Measurements from ENCODE around the gene CFAP65. TPM values are rescaled to one million over a fixed set of nuclear protein-coding genes. Genes with fewer than 3 reads are reported as not detected.

The CFAP65 gene
- total RNA-seq, 2 donors from 2014 or later: 4.4 TPM; not detected in 1

DNA sequence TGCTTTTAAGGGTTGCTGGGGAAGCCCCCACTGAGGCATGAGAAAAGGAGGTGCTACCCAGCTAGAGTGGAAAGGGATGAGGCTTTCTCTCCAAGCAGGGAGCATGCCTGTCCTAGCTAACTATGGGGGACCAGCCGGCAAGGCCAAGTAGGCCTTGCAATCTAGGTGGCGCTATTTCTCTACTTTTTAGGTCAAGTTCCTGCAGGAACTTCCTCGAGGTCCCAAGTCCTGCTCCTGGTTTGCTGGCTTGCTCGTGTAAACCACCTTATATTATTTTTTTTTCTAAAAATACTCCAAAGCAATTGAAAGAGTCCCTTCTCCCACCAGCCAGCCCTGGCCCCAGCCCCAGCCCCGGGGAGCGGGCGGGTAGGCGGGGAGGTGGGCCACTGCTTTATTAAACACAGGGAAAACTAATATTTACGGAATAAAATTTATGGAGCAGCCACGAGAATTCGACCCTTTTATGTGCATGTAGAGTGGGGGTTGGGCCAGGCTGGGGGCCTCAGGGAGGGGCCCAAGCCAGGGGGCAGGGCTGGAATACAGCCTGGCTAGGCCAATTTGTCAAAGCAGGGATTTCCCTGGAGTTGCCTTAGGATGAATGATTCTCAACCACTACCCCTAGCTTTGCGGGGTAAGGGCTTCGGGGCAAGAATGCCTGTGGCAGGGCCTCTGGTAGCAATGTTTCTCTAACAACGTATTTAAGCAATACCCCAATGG lies 32.3 kb upstream of the CFAP65 start:
- TF ChIP-seq, protein P1, sequence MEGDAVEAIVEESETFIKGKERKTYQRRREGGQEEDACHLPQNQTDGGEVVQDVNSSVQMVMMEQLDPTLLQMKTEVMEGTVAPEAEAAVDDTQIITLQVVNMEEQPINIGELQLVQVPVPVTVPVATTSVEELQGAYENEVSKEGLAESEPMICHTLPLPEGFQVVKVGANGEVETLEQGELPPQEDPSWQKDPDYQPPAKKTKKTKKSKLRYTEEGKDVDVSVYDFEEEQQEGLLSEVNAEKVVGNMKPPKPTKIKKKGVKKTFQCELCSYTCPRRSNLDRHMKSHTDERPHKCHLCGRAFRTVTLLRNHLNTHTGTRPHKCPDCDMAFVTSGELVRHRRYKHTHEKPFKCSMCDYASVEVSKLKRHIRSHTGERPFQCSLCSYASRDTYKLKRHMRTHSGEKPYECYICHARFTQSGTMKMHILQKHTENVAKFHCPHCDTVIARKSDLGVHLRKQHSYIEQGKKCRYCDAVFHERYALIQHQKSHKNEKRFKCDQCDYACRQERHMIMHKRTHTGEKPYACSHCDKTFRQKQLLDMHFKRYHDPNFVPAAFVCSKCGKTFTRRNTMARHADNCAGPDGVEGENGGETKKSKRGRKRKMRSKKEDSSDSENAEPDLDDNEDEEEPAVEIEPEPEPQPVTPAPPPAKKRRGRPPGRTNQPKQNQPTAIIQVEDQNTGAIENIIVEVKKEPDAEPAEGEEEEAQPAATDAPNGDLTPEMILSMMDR (IDR thresholded peaks at IDR 0.05): peak; percentile 41 to 62 (median 50)
- TF ChIP-seq POLR2AphosphoS5 (IDR thresholded peaks at IDR 0.05) (no peak), POLR2A (IDR thresholded peaks at IDR 0.05) (no peak)
- WGBS: 39% methylated on average over 14 of the region's 14 CpGs
- no peak overlapping the region for H3K27ac ChIP-seq
- H3K36me3 ChIP-seq: no peaks in the 10 kb centered on the region
- peaks cover 2% of the 10 kb centered on the region for H3K4me1 ChIP-seq (replicated peaks)
- intact Hi-C loops (cut with DNase I): no loop called here
- peak; percentile 60 for DNase-seq (ENCODE audit: low spot score)
- H3K27me3 ChIP-seq (replicated peaks; ENCODE audit: insufficient read depth): no peaks in the 10 kb centered on the region
- H3K4me3 ChIP-seq: no peak overlapping the region
- no peaks in the 10 kb centered on the region for H3K9me3 ChIP-seq

DNA sequence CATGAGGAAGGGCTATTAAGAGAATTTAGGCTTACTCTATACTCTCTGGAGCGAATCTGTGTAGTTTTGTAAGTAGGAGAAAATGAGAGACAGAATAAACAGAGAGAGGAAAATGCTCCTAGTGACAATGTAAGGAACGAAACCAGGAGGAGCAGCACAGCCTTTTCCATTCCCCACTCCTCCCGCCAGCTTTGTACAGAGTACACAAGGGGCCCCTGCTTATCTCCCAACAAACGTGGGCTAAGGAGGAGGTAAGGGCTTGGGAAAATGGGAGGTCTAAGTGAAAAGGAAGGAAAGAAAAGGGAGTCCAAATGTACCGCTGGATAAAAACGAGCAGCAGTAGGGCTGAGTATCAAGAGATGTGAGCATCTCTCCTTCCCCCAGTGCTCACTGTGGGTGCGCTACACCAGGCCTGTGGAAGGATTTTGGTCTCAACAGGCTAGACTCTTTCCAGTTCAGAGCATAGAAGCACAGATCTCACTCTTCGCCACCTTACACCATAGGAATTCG lies 31.5 kb upstream of the CFAP65 start:
- Histone ChIP-seq H3K9me3 (no peaks in the 10 kb centered on the region), H3K36me3 (no peaks in the 10 kb centered on the region), H3K4me3 (no peak overlapping the region), H3K27ac (no peak overlapping the region), H3K27me3 (replicated peaks; ENCODE audit: insufficient read depth) (no peaks in the 10 kb centered on the region), H3K4me1 (replicated peaks) (peaks cover 2% of the 10 kb centered on the region)
- intact Hi-C loops (cut with DNase I): no loop called here
- no peak for DNase-seq (ENCODE audit: low spot score)
- 90% methylated on average over 9 of the region's 9 CpGs for WGBS
- TF ChIP-seq POLR2A (IDR thresholded peaks at IDR 0.05) (no peak), POLR2AphosphoS5 (IDR thresholded peaks at IDR 0.05) (no peak)
- TF ChIP-seq, protein P1 (IDR thresholded peaks at IDR 0.05): no peak

DNA sequence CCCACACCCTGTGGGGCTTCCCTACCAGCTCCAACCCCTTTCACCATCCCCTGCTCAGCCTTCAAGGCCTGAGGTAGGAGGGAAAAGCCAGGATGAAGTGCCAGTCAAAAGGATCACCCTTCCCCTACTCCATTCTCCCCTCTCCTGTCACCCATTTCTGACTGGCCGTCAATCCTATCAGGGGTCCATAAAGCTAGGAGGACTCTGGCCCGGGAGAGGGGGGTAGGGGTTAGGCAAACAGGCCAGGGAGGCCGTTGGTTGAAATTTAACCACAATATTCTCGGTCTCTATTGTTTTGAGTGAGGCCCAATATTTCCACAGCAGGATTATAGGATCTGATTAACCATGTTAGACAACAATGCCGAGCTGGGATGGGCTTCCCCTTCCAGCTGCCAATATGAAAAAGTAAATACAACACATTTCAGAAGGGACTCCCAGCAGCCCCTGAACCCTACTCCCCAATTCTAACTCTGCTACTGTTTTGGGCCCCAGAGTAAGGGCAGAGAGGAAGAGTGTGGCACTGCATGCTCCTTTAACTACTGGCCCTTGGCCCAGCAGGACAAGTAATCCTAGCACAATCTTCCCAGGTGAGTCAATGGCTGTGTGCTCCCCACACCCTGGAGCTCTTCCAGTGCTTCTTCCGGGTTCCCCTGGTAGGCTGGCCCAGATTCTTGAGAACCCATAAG lies 30.0 kb upstream of the CFAP65 start:
- H3K27me3 ChIP-seq (replicated peaks; ENCODE audit: insufficient read depth): no peaks in the 10 kb centered on the region
- TF ChIP-seq, protein P1 (IDR thresholded peaks at IDR 0.05): no peak
- TF ChIP-seq POLR2A (IDR thresholded peaks at IDR 0.05) (no peak), POLR2AphosphoS5 (IDR thresholded peaks at IDR 0.05) (no peak)
- H3K4me3 ChIP-seq: no peak overlapping the region
- WGBS: 41% methylated on average over 6 of the region's 6 CpGs
- H3K9me3 ChIP-seq: no peaks in the 10 kb centered on the region
- DNase-seq (ENCODE audit: low spot score): no peak
- peaks cover 2% of the 10 kb centered on the region for H3K4me1 ChIP-seq (replicated peaks)
- H3K27ac ChIP-seq: no peak overlapping the region
- intact Hi-C loops (cut with DNase I): no loop called here
- no peaks in the 10 kb centered on the region for H3K36me3 ChIP-seq

DNA sequence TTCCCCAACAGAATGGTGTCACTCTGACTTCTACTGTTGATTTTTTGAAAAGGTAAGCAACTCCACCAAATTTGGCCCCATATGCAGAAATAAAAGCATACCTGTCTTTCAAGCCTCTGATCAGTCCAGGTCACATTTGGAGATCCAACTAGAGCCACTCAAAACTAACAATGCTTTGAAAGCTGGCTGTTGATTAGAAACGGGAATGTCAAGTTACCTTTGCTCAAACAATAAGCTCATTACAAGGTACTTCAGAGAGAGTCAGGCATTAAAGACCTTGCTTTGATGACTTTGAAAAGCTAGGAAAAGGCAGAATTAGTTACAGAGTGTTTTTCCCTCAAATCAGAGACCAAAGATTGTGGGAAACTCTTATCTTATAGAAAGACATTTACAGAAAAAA lies 24.2 kb upstream of the CFAP65 start:
- DNase-seq (ENCODE audit: low spot score): no peak
- Histone ChIP-seq H3K27me3 (replicated peaks; ENCODE audit: insufficient read depth) (peaks cover 3% of the 10 kb centered on the region), H3K9me3 (no peaks in the 10 kb centered on the region), H3K4me1 (replicated peaks) (no peaks in the 10 kb centered on the region), H3K27ac (no peak overlapping the region), H3K4me3 (no peak overlapping the region), H3K36me3 (no peaks in the 10 kb centered on the region)
- intact Hi-C loops (cut with DNase I): no loop called here
- 82% methylated on average over 1 of the region's 1 CpG for WGBS
- TF ChIP-seq POLR2AphosphoS5 (IDR thresholded peaks at IDR 0.05) (no peak), POLR2A (IDR thresholded peaks at IDR 0.05) (no peak)
- TF ChIP-seq, protein P1 (IDR thresholded peaks at IDR 0.05): no peak
